HG03432 (cell line): Measurements from ENCODE around the gene CLDN3.
"Not testable (repeated sequence)": the region's sequence is repeated elsewhere in the genome, so short reads cannot be mapped to it uniquely, and the experiment has no call there.

Source experiments
- ATAC-seq: cut with Tn5 transposase; IDR thresholded peaks from one replicate; pipeline ENCODE4 v1.9.1; 2021; ENCODE audit warnings: mild to moderate bottlenecking, moderate library complexity; ENCODE audit not compliant: unreplicated experiment

The CLDN3 gene, protein sequence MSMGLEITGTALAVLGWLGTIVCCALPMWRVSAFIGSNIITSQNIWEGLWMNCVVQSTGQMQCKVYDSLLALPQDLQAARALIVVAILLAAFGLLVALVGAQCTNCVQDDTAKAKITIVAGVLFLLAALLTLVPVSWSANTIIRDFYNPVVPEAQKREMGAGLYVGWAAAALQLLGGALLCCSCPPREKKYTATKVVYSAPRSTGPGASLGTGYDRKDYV

GRCh38 chr7:73770002-73770859, at the start of gene CLDN3:
TSS of gene CLDN3 (minus strand) at chr7:73770270. CDS start at chr7:73770049, 221 bp downstream.
- no peak for ATAC-seq

GRCh38 chr7:73817121-73817520, 47.1 kb upstream of the CLDN3 start:
- ATAC-seq, result no peak

DNA sequence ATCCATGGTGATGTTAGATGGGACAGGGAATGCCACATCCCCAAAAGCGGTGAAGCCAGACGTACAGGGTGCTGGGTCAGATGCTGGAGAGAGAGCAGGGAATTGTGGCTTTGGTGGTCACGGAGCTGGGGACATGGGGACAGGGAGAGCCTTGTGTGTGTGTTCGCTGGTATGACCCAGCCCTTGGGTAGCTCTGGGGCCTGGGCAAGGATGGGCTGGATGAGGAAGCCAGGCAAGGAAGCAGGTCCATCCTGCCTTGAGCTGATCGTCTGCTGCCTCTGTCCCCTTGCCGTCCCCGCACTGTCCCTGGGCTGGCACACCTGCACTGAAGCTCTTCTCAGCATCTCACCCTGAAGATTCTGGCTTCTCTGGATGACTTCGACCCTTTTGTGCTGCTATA, 45.4 kb upstream of the CLDN3 start:
- ATAC-seq, result no peak

DNA sequence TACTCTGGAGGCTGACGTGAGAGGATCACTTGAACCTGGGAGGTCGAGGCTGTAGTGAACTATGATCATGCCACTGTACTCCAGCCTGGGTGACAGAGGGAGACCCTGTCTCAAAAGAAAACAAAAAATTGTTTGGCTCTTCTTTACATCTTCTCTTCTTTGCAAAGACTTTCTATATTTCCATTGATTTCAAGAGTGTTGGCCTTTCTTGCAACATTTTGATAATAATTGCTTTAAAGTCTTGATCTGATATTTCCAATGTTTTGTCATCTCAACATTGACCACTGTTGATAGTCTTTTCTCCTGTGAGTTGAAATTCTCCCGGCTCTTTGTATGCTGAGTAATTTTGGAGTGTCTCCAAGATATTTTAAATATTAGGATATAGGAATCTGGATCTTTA, 42.9 kb upstream of the CLDN3 start:
- ATAC-seq, result no peak

DNA sequence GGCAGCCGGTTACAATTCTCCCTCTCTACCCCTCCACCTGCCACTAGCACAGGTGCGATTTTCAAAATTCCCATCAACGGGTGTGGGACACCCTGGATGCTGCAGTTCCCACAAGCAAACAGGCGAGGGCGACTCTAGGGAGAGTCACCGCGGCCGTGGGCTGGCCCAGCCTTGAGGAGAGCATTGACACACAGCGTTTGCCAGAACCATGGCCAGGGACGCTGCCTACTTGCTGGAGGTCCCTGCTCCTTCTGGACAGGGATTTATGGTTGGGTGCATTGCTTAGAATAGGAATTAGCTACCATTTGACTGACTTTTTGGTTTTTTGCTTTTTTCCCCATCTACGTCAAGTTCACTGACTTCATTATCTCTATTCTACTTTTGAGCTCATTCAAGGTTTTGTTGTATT, 41.7 kb upstream of the CLDN3 start:
- no peak for ATAC-seq

DNA sequence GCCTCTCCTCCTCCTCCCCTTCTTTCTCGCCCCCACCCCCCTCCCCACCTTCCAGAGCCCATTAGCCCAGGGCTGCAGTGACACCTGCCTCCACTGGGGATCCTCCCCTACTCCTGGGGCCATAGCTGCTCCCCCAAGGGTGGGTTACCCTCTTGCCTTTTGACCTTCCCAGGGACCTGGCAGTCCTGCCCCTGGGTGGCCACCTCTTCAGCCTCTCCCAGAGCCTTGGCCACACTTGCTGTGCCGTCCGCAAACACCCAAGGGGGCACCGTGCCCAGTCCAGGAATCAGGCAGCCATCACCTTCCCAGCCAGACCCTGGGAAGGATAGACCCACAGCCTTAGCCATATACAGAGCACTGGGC, 40.9 kb upstream of the CLDN3 start:
- no peak for ATAC-seq

- ATAC-seq, result no peak
Measured at GRCh38 chr7:73809467-73809951, 39.4 kb upstream of the CLDN3 start.

DNA sequence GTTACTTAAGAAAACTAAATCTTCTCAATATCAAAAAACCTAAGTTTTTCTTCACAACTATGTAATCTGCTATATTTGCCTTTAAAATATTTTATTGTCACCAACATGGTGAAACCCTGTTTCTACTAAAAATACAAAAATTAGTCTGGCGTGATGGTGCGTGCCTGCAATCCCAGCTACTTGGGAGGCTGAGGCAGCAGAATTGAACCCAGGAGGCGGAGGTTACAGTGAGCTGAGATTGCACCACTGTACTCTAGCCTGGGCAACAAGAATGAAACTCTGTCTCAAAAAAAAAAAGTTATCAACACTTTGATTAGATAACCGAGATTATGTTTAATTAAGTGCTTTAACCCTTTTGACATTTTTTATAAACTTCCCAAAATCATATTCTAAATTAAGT, 32.4 kb upstream of the CLDN3 start:
- ATAC-seq, result no peak

GRCh38 chr7:73801577-73801976, 31.5 kb upstream of the CLDN3 start:
- ATAC-seq, result no peak

DNA sequence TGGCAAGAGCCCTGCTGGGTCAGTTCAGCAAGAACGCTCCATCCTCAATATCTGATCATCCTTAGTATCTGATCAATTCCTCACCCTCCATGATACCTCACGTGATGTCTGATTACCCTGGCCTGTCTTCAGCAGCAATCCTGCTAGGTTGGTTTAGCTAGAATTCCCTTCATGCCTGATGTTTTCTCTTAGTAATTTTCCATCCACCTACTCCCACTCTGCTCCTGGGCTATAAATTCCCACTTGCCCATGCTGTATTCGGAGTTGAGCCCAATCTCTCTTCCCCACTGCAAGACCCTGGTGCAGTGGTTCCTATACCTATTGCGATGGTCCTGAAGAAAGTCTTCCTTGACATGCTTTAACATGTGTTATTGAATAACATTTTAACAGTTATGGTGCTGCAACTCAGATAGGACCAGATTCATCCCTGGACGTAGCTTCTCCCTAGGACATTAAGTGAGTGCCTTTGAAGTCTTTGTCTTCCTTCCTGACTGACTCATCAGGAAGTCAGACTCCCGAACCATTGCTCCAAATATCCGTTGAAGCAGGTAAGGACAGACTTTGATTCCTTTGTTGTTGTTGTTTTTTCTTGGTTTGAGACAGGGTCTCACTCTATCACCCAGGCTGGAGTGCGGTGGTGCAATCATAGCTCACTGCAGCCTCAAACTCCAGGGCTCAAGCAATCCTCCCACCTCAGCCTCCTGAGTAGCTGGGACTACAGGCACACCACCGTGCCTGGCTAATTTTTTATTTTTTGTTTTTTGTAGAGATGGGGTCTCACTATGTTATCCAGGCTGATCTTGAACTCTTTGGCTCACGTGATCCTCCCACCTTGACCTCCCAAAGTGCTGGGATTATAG, 29.4 kb upstream of the CLDN3 start:
- ATAC-seq, result no peak

GRCh38 chr7:73797176-73797575, 27.1 kb upstream of the CLDN3 start:
- ATAC-seq, result not testable (repeated sequence)

- not testable (repeated sequence) for ATAC-seq
Measured at GRCh38 chr7:73796656-73797055, 26.6 kb upstream of the CLDN3 start.

DNA sequence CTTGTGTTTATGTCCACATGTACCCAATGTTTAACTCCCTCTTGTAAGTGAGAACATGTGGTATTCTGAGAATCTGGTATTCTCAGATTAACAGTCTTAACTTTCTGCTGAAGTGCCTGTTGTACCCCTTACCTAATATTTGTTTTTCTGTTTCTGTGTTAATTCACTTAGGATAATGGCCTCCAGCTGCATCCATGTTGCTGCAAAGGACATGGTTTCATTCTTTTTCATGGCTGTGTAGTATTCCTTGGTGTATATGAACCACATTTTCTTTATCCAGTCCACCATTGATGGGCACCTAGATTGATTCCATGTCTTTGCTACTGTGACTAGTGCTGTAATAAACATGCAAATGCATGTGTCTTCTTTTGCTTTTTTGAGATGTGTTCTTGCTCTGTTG, 25.1 kb upstream of the CLDN3 start:
- ATAC-seq, result not testable (repeated sequence)

- ATAC-seq, result not testable (repeated sequence)
Measured at GRCh38 chr7:73791170-73791690, 21.2 kb upstream of the CLDN3 start.

- no peak for ATAC-seq
Measured at GRCh38 chr7:73789051-73789450, 19.0 kb upstream of the CLDN3 start.

DNA sequence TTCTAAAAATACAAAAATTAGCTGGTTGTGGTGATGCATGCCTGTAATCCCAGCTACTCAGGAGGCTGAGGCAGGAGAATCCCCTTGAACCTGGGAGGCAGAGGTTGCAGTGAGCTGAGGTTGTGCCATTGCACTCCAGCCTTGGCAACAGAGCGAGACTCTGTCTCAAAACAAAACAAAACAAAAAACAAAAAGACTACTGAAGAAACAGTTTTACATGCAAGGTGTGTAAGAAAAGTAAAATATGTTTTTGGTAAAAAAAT, 17.6 kb upstream of the CLDN3 start:
- ATAC-seq, result not testable (repeated sequence)

DNA sequence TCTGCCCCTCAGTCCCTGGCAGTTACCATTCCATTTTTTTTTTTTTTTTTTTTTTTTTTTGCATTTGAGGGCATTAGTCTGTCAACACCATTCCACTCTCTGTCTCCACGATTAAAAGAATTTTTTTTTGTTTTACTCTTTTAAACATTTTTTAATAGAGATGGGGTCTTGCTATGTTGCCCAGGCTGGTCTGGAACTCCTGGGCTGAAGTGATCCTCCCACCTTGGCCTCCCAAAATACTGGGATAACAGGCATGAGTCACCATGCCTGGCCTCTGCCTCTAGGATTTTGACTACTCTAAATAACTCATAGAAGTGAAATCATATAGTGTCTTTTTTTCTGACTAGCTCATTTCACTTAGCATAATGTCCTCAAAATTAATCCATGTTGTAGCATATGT, 16.5 kb upstream of the CLDN3 start:
- ATAC-seq, result no peak

GRCh38 chr7:73779517-73779916, 9.4 kb upstream of the CLDN3 start:
- no peak for ATAC-seq

GRCh38 chr7:73778801-73779389, 8.8 kb upstream of the CLDN3 start:
- no peak for ATAC-seq

DNA sequence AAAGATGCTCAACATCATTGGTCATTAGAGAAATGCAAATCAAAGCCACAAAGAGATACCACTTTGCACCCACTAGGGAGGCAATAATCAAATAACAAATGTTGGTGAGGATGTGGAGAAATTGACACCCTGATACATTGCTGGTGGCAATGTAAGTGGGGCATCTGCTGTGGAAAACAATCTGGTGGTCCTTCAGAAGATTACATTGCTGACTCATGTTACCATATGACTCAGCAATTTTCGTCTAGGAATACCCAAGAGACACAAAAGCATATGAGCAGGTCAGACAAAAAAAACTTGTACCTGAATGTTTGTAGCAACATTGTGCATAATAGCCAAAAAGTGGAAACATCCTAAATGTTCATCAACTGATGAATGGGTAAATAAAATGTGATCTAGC, 4.9 kb upstream of the CLDN3 start:
- ATAC-seq, result no peak
